GM19238 (cell line): ENCODE data around the gene PADI1.

ENCODE experiments used
- DNase-seq: peaks from one replicate; pipeline ENCODE4 v3.0.0; 2011; ENCODE audit warnings: low spot score; ENCODE audit not compliant: insufficient read length

PADI1 gene

GRCh38 chr1:17204546-17205440, at the start of gene PADI1:
TSS of gene PADI1 (plus strand) at chr1:17205128. CDS start at chr1:17205218, 90 bp downstream.
- no peak for DNase-seq

- DNase-seq: no peak
These were observed 49.5 kb upstream of the PADI1 start for GRCh38 chr1:17155257-17155920.

- no peak for DNase-seq
These were observed 48.8 kb upstream of the PADI1 start for GRCh38 chr1:17156108-17156507.

- DNase-seq: no peak
These were observed 46.0 kb upstream of the PADI1 start for GRCh38 chr1:17158961-17159360.

GRCh38 chr1:17161137-17161740, 43.7 kb upstream of the PADI1 start:
- DNase-seq: no peak

GRCh38 chr1:17161926-17162800, 42.8 kb upstream of the PADI1 start:
- no peak for DNase-seq

GRCh38 chr1:17162941-17163340, 42.0 kb upstream of the PADI1 start:
- no peak for DNase-seq

- no peak for DNase-seq
These were observed 41.6 kb upstream of the PADI1 start for GRCh38 chr1:17163371-17163770.

- no peak for DNase-seq
These were observed 40.9 kb upstream of the PADI1 start for GRCh38 chr1:17163789-17164666.

- DNase-seq: no peak
These were observed 39.1 kb upstream of the PADI1 start for GRCh38 chr1:17165823-17166222.

GRCh38 chr1:17167041-17167785, 37.7 kb upstream of the PADI1 start:
- DNase-seq: no peak

- DNase-seq: no peak
These were observed 37.2 kb upstream of the PADI1 start for GRCh38 chr1:17167786-17168090.

GRCh38 chr1:17168091-17168876, 36.6 kb upstream of the PADI1 start:
- DNase-seq: no peak

- no peak for DNase-seq
These were observed 34.4 kb upstream of the PADI1 start for GRCh38 chr1:17170571-17170970.

GRCh38 chr1:17173217-17173616, 31.7 kb upstream of the PADI1 start:
- no peak for DNase-seq

GRCh38 chr1:17176306-17177061, 28.4 kb upstream of the PADI1 start:
- DNase-seq: no peak

GRCh38 chr1:17177651-17178050, 27.3 kb upstream of the PADI1 start:
- DNase-seq: no peak

- DNase-seq: no peak
These were observed 23.0 kb upstream of the PADI1 start for GRCh38 chr1:17181781-17182464.
